B cell (primary cell): ENCODE measurements around the gene NPNT. TPM values are rescaled to one million over a fixed set of nuclear protein-coding genes. Genes with fewer than 3 reads are reported as not detected.

Experiments used
- ATAC-seq: fragments of 200-7000 bp; cut with Tn5 transposase; one replicate; pipeline ENCODE4 v1.10.0; 2021; ENCODE audit warnings: low read depth, mild to moderate bottlenecking, moderate number of reproducible peaks, moderate library complexity
- CTCF ChIA-PET: fragments of 350-600 bp; sonication (Branson Sonifier 250); formaldehyde crosslinking; loops from one replicate; lab custom pipeline; 2021; ENCODE audit warnings: antibody characterized with exemption, inconsistent platforms; lab: Charles Lee
- POLR2A ChIA-PET: fragments of 350-600 bp; sonication (Branson Sonifier 250); formaldehyde crosslinking; loops from one replicate; lab custom pipeline; 2021; ENCODE audit warnings: antibody characterized with exemption; lab: Charles Lee
- DNase-seq: peaks from one replicate; pipeline ENCODE4 v3.0.0; 2013
- H2AFZ ChIP-seq: 2 replicates; pipeline ENCODE4 v1.6.1; 2012; ENCODE audit warnings: mild to moderate bottlenecking, low read depth, low read length; ENCODE audit not compliant: insufficient read depth, poor library complexity, severe bottlenecking
- H3K27ac ChIP-seq, 2 donors: 1 replicate in 1 of 2; 2 replicates in 1 of 2; pipeline ENCODE4 v1.5.1; 2012 to 2013; ENCODE audit warnings: low read length in 2 of 2, mild to moderate bottlenecking in 2 of 2, moderate library complexity in 1 of 2
- H3K27me3 ChIP-seq, 4 experiments: fragments of 200-600 bp in 1 of 4; sonication (generic) in 1 of 4; replicated peaks in 1 of 4; 1 replicate in 2 of 4; 2 replicates in 2 of 4; pipeline versions ENCODE4 v1.6.1 to v1.7.0; 2013 to 2016; ENCODE audit warnings: low read length in 3 of 4, mild to moderate bottlenecking in 2 of 4, mixed read lengths in 1 of 4, moderate library complexity in 1 of 4; ENCODE audit not compliant: insufficient read depth in 4 of 4, control insufficient read depth in 3 of 4; ENCODE audit errors: control extremely low read depth in 1 of 4
- H3K36me3 ChIP-seq, 2 experiments: replicated peaks in 1 of 2; 1 replicate in 1 of 2; 2 replicates in 1 of 2; pipeline versions ENCODE4 v1.6.1 to v1.7.1; 2013; ENCODE audit warnings: low read length in 1 of 2; ENCODE audit not compliant: insufficient read depth in 2 of 2, control insufficient read depth in 1 of 2; ENCODE audit errors: control extremely low read depth in 1 of 2, extremely low read depth in 1 of 2
- H3K4me1 ChIP-seq, 2 donors: fragments of 200-600 bp in 1 of 2; sonication (generic) in 1 of 2; 1 replicate in 1 of 2; 2 replicates in 1 of 2; pipeline versions ENCODE4 v1.5.1 to v1.6.1; 2013 to 2017; ENCODE audit warnings: low read length in 2 of 2; ENCODE audit not compliant: control insufficient read depth in 2 of 2, insufficient read depth in 2 of 2
- H3K4me2 ChIP-seq: replicated peaks from 2 replicates; pipeline ENCODE3; 2012; ENCODE audit warnings: mild to moderate bottlenecking, low read depth, low read length; ENCODE audit not compliant: poor library complexity, severe bottlenecking
- H3K4me3 ChIP-seq, 5 experiments: fragments of 200-600 bp in 1 of 5; sonication (generic) in 1 of 5; 1 replicate in 3 of 5; 2 replicates in 2 of 5; pipeline versions ENCODE4 v1.5.1 to v1.7.0; 2011 to 2016; ENCODE audit warnings: low read length in 4 of 5, mild to moderate bottlenecking in 4 of 5, low read depth in 2 of 5, control low read depth in 1 of 5, moderate library complexity in 1 of 5; ENCODE audit not compliant: insufficient read depth in 1 of 5; ENCODE audit errors: control extremely low read depth in 1 of 5, extremely low read depth in 1 of 5
- H3K79me2 ChIP-seq: fragments of 200-600 bp; sonication (generic); one replicate; pipeline ENCODE4 v1.6.0; 2016; ENCODE audit warnings: low read length; ENCODE audit not compliant: control insufficient read depth, insufficient read depth
- H3K9ac ChIP-seq: fragments of 200-600 bp; sonication (generic); 2 replicates; pipeline ENCODE4 v1.6.1; 2017; ENCODE audit warnings: mild to moderate bottlenecking, low read length, moderate library complexity
- H3K9me3 ChIP-seq, 3 donors: one replicate each; pipeline versions ENCODE4 v1.6.1 to v1.7.1; 2013; ENCODE audit warnings: low read length in 2 of 3; ENCODE audit not compliant: control insufficient read depth in 2 of 3, insufficient read depth in 1 of 3; ENCODE audit errors: control extremely low read depth in 1 of 3
- H4K20me1 ChIP-seq: 2 replicates; pipeline ENCODE4 v1.6.0; 2012; ENCODE audit warnings: mild to moderate bottlenecking, low read length; ENCODE audit not compliant: insufficient read depth, control insufficient read depth, poor library complexity, severe bottlenecking
- H3K27ac Mint-ChIP-seq: one replicate; pipeline ENCODE4 v1.8.0; 2021; ENCODE audit warnings: mixed read lengths
- H3K27me3 Mint-ChIP-seq: one replicate; pipeline ENCODE4 v1.8.0; 2021; ENCODE audit warnings: mixed read lengths
- H3K4me1 Mint-ChIP-seq: one replicate; pipeline ENCODE4 v1.8.0; 2021; ENCODE audit warnings: mixed read lengths
- H3K4me3 Mint-ChIP-seq: one replicate; pipeline ENCODE4 v1.8.0; 2021; ENCODE audit warnings: mixed read lengths
- H3K9me3 Mint-ChIP-seq: one replicate; pipeline ENCODE4 v1.8.0; 2022; ENCODE audit warnings: mixed read lengths; ENCODE audit not compliant: insufficient read depth
- CTCF ChIP-seq: fragments of 200-600 bp; IDR thresholded peaks from one replicate; pipeline ENCODE4 v1.8.0; 2022; ENCODE audit warnings: antibody characterized with exemption, mild to moderate bottlenecking
- EZH2 ChIP-seq: IDR thresholded peaks from 2 replicates; pipeline ENCODE4 v1.6.1; 2012; ENCODE audit warnings: borderline replicate concordance, low read depth, mild to moderate bottlenecking, moderate library complexity, low read length; ENCODE audit not compliant: insufficient read depth, poor library complexity, severe bottlenecking
- WGBS: methylation state at CpG from one replicate; pipeline ENCODE4 v1.1.5; 2013; ENCODE audit warnings: missing lambda C conversion rate; ENCODE audit not compliant: insufficient coverage; 5-methylcytosine and 5-hydroxymethylcytosine counted together
- intact Hi-C: fragments of 100-400 bp; cut with micrococcal nuclease; formaldehyde crosslinking; loops from one replicate; pipeline ENCODE4 v1.10.0; 2022
- polyA plus RNA-seq: library from polyadenylated mRNA; depleted of rRNA; stranded (reverse); fragments of >200 nt; gene quantifications from 2 replicates; pipeline ENCODE4 v1.2.3, GENCODE V29; 2012
- total RNA-seq, 2 donors: library from RNA; stranded (reverse); fragments of 120-200 nt in 1 of 2; gene quantifications; 1 replicate in 1 of 2; 2 replicates in 1 of 2; pipeline versions ENCODE4 v1.2.3 to v1.2.4, GENCODE V29; 2013 to 2022

NPNT gene
- total and polyA plus RNA-seq, 2 donors (not counting 1 experiment from before 2014, with no cell fraction given), result not detected

- no peak overlapping the region for H3K4me2 ChIP-seq
- ChIA-PET POLR2A (no interaction called here), CTCF (no interaction called here)
- H2AFZ ChIP-seq, result no peak overlapping the region
- no peaks in the 10 kb centered on the region for H3K79me2 ChIP-seq
- H3K27ac Mint-ChIP-seq, result no peak overlapping the region
- TF ChIP-seq EZH2, result no peak
- TF ChIP-seq CTCF, result no peak
- no peak overlapping the region for H3K4me3 Mint-ChIP-seq
- H3K4me3 ChIP-seq, result no peak overlapping the region
- H3K27me3 Mint-ChIP-seq, result peaks cover 4% of the 10 kb centered on the region
- no peak overlapping the region for H3K27ac ChIP-seq
- H3K27me3 ChIP-seq, result no peaks in the 10 kb centered on the region
- H3K4me1 ChIP-seq, result no peaks in the 10 kb centered on the region
- no peaks in the 10 kb centered on the region for H4K20me1 ChIP-seq
- H3K4me1 Mint-ChIP-seq, result peaks cover 4% of the 10 kb centered on the region
- ATAC-seq (no peak), DNase-seq (no peak)
- H3K36me3 ChIP-seq, result no peaks in the 10 kb centered on the region
- H3K9me3 ChIP-seq, result no peaks in the 10 kb centered on the region
- H3K9me3 Mint-ChIP-seq, result no peaks in the 10 kb centered on the region
- no peak overlapping the region for H3K9ac ChIP-seq
- intact Hi-C loops, result no loop called here
Observed at GRCh38 chr4:105875233-105875632, 20.0 kb upstream of the NPNT start.

GRCh38 chr4:105878668-105879067 lies 16.6 kb upstream of the NPNT start:
- H3K36me3 ChIP-seq, result no peaks in the 10 kb centered on the region
- Mint-ChIP-seq H3K4me1 (no peaks in the 10 kb centered on the region), H3K9me3 (no peaks in the 10 kb centered on the region), H3K27ac (no peak overlapping the region), H3K4me3 (no peak overlapping the region), H3K27me3 (peaks cover 11% of the 10 kb centered on the region)
- no peak for TF ChIP-seq CTCF
- no peak for TF ChIP-seq EZH2
- intact Hi-C loops, result no loop called here
- DNase-seq (no peak), ATAC-seq (no peak)
- no peak overlapping the region for H2AFZ ChIP-seq
- WGBS, result 90% methylated on average over 1 of the region's 2 CpGs
- H3K9ac ChIP-seq, result no peak overlapping the region
- no peak overlapping the region for H3K4me2 ChIP-seq
- no peak overlapping the region for H3K27ac ChIP-seq
- H3K9me3 ChIP-seq, result no peaks in the 10 kb centered on the region
- H3K4me3 ChIP-seq, result no peak overlapping the region
- ChIA-PET POLR2A (no interaction called here), CTCF (no interaction called here)
- H3K27me3 ChIP-seq, result no peaks in the 10 kb centered on the region
- no peaks in the 10 kb centered on the region for H4K20me1 ChIP-seq
- H3K79me2 ChIP-seq, result no peaks in the 10 kb centered on the region
- no peaks in the 10 kb centered on the region for H3K4me1 ChIP-seq
